ENCODE measurements around the gene PMEL. TPM values are rescaled to one million over a fixed set of nuclear protein-coding genes. Genes with fewer than 3 reads are reported as not detected.

PMEL gene
- total RNA-seq = 1 to 10 TPM in 1 of 2 donors, under 1 TPM in 1; 0.18 to 8.6 TPM

GRCh38 chr12:55965941-55966407 is at the start of gene PMEL:
Gene PMEL (minus strand): TSS chr12:55966042. CDS start chr12:55966011, 31 bp downstream.
- Histone ChIP-seq H3K36me3 (no peaks in the 10 kb centered on the region), H3K9me3 (no peaks in the 10 kb centered on the region), H3K27me3 (replicated peaks; ENCODE audit: insufficient read depth) (no peaks in the 10 kb centered on the region), H3K4me1 (replicated peaks) (no peaks in the 10 kb centered on the region), H3K27ac (peak within 1 kb of the TSS; percentile 84 to 89), H3K4me3 (peak within 1 kb of the TSS; percentile 67 to 74)
- intact Hi-C loops (cut with DNase I) = no loop called here
- 7% methylated on average over 4 of the region's 4 CpGs for WGBS
- TF ChIP-seq POLR2A (IDR thresholded peaks at IDR 0.05) (no peak), CTCF (IDR thresholded peaks at IDR 0.05) (no peak), POLR2AphosphoS5 (IDR thresholded peaks at IDR 0.05) (no peak)
- DNase-seq (ENCODE audit: low spot score) = no peak

GRCh38 chr12:56014205-56014604 is 48.4 kb upstream of the PMEL start:
- Histone ChIP-seq H3K9me3 (no peaks in the 10 kb centered on the region), H3K27ac (peak overlapping the region in 1 of 2 donors; percentile 50), H3K36me3 (no peaks in the 10 kb centered on the region), H3K27me3 (replicated peaks; ENCODE audit: insufficient read depth) (no peaks in the 10 kb centered on the region), H3K4me1 (replicated peaks) (no peaks in the 10 kb centered on the region), H3K4me3 (no peak overlapping the region)
- no peak for TF ChIP-seq POLR2AphosphoS5 (IDR thresholded peaks at IDR 0.05)
- no peak for TF ChIP-seq CTCF (IDR thresholded peaks at IDR 0.05)
- TF ChIP-seq POLR2A (IDR thresholded peaks at IDR 0.05) = no peak
- 26% methylated on average over 2 of the region's 2 CpGs for WGBS
- intact Hi-C loops (cut with DNase I) = no loop called here
- DNase-seq (ENCODE audit: low spot score) = no peak

- Histone ChIP-seq H3K27ac (peak overlapping the region in 1 of 2 donors; percentile 50), H3K4me1 (replicated peaks) (no peaks in the 10 kb centered on the region), H3K27me3 (replicated peaks; ENCODE audit: insufficient read depth) (no peaks in the 10 kb centered on the region), H3K36me3 (no peaks in the 10 kb centered on the region), H3K9me3 (no peaks in the 10 kb centered on the region), H3K4me3 (no peak overlapping the region)
- WGBS = 59% methylated on average over 5 of the region's 5 CpGs
- no peak for DNase-seq (ENCODE audit: low spot score)
- TF ChIP-seq POLR2A (IDR thresholded peaks at IDR 0.05) = no peak
- TF ChIP-seq POLR2AphosphoS5 (IDR thresholded peaks at IDR 0.05) = peak; percentile 12
- no peak for TF ChIP-seq CTCF (IDR thresholded peaks at IDR 0.05)
- intact Hi-C loops (cut with DNase I) = no loop called here
Observed at GRCh38 chr12:56013482-56013881, 47.6 kb upstream of the PMEL start.

- TF ChIP-seq CTCF (IDR thresholded peaks at IDR 0.05) = no peak
- no peak for TF ChIP-seq POLR2AphosphoS5 (IDR thresholded peaks at IDR 0.05)
- TF ChIP-seq POLR2A (IDR thresholded peaks at IDR 0.05) = no peak
- intact Hi-C loops (cut with DNase I) = no loop called here
Observed at GRCh38 chr12:56011509-56012090, 45.8 kb upstream of the PMEL start.

GRCh38 chr12:56010111-56010570 is 44.3 kb upstream of the PMEL start:
- Histone ChIP-seq H3K4me3 (no peak overlapping the region), H3K4me1 (replicated peaks) (no peaks in the 10 kb centered on the region), H3K27me3 (replicated peaks; ENCODE audit: insufficient read depth) (no peaks in the 10 kb centered on the region), H3K36me3 (no peaks in the 10 kb centered on the region), H3K9me3 (no peaks in the 10 kb centered on the region), H3K27ac (no peak overlapping the region)
- no peak for TF ChIP-seq POLR2A (IDR thresholded peaks at IDR 0.05)
- TF ChIP-seq CTCF (IDR thresholded peaks at IDR 0.05) = no peak
- TF ChIP-seq POLR2AphosphoS5 (IDR thresholded peaks at IDR 0.05) = no peak
- 61% methylated on average over 2 of the region's 2 CpGs for WGBS
- DNase-seq (ENCODE audit: low spot score) = no peak
- intact Hi-C loops (cut with DNase I) = no loop called here

More at GRCh38 chr12:56011509-56012090, 45.8 kb upstream of the PMEL start:
- Histone ChIP-seq H3K9me3 (no peaks in the 10 kb centered on the region), H3K36me3 (no peaks in the 10 kb centered on the region), H3K4me1 (replicated peaks) (no peaks in the 10 kb centered on the region), H3K27ac (no peak overlapping the region), H3K27me3 (replicated peaks; ENCODE audit: insufficient read depth) (no peaks in the 10 kb centered on the region), H3K4me3 (no peak overlapping the region)
- no peak for DNase-seq (ENCODE audit: low spot score)
- 98% methylated on average over 2 of the region's 2 CpGs for WGBS
